ENCODE data around the gene CCL20.

CCL20 gene

GRCh38 chr2:227848146-227848545 lies 34.5 kb downstream of the CCL20 start:
- DNase-seq, result no peak
- Histone ChIP-seq H4K12ac (ENCODE audit: low read depth, low read length) (no peak overlapping the region), H3K36me3 (ENCODE audit: control insufficient read depth in 1 of 2, insufficient read depth in 2 of 2, low read length in 2 of 2) (no peaks in the 10 kb centered on the region), H2AK5ac (ENCODE audit: low read length) (no peak overlapping the region), H3K79me2 (ENCODE audit: control insufficient read depth, insufficient read depth, low read length, poor library complexity) (no peaks in the 10 kb centered on the region), H4K8ac (ENCODE audit: low read depth, low read length) (no peak overlapping the region), H3K27me3 (ENCODE audit: insufficient read depth, low read length) (no peaks in the 10 kb centered on the region), H3K14ac (ENCODE audit: low read length) (no peak overlapping the region), H3K18ac (ENCODE audit: low read length) (no peak overlapping the region), H3K4me3 (ENCODE audit: low read depth, low read length) (no peak overlapping the region), H3K4me2 (ENCODE audit: low read length) (no peak overlapping the region), H2AFZ (ENCODE audit: insufficient read depth, low read length, poor library complexity) (no peak overlapping the region), H2BK12ac (ENCODE audit: low read length) (no peak overlapping the region), H3K79me1 (ENCODE audit: low read length) (no peaks in the 10 kb centered on the region), H3K4me1 (ENCODE audit: control insufficient read depth in 1 of 2, insufficient read depth in 2 of 2, low read length in 2 of 2) (peaks cover 0 to 2% of the 10 kb centered on the region in 2 experiments), H3K23ac (ENCODE audit: low read length) (no peak overlapping the region), H2BK120ac (ENCODE audit: insufficient read depth, low read length, poor library complexity) (no peak overlapping the region), H3K4ac (ENCODE audit: low read depth, low read length) (no peak overlapping the region), H4K91ac (ENCODE audit: low read depth, low read length) (no peak overlapping the region), H3K9me3 (ENCODE audit: insufficient read depth, low read depth, low read length) (no peaks in the 10 kb centered on the region), H3K27ac (ENCODE audit: low read depth, low read length) (no peak overlapping the region), H3K9ac (ENCODE audit: low read length) (no peak overlapping the region), H2BK5ac (ENCODE audit: low read depth, low read length, poor library complexity) (no peak overlapping the region)
- no CpG with 5 or more reads among the region's 3 CpGs for WGBS (ENCODE audit: extremely low coverage, insufficient coverage, insufficient read length)

GRCh38 chr2:227848586-227848985 lies 34.9 kb downstream of the CCL20 start:
- Histone ChIP-seq H3K23ac (ENCODE audit: low read length) (no peak overlapping the region), H4K91ac (ENCODE audit: low read depth, low read length) (no peak overlapping the region), H3K9ac (ENCODE audit: low read length) (no peak overlapping the region), H2AK5ac (ENCODE audit: low read length) (no peak overlapping the region), H3K27ac (ENCODE audit: low read depth, low read length) (no peak overlapping the region), H3K4me3 (ENCODE audit: low read depth, low read length) (no peak overlapping the region), H3K18ac (ENCODE audit: low read length) (no peak overlapping the region), H3K14ac (ENCODE audit: low read length) (no peak overlapping the region), H4K8ac (ENCODE audit: low read depth, low read length) (no peak overlapping the region), H2BK5ac (ENCODE audit: low read depth, low read length, poor library complexity) (no peak overlapping the region), H3K79me2 (ENCODE audit: control insufficient read depth, insufficient read depth, low read length, poor library complexity) (no peaks in the 10 kb centered on the region), H3K36me3 (ENCODE audit: control insufficient read depth in 1 of 2, insufficient read depth in 2 of 2, low read length in 2 of 2) (no peaks in the 10 kb centered on the region), H3K4ac (ENCODE audit: low read depth, low read length) (no peak overlapping the region), H2BK120ac (ENCODE audit: insufficient read depth, low read length, poor library complexity) (no peak overlapping the region), H3K4me1 (ENCODE audit: control insufficient read depth in 1 of 2, insufficient read depth in 2 of 2, low read length in 2 of 2) (peaks cover 0 to 2% of the 10 kb centered on the region in 2 experiments), H3K4me2 (ENCODE audit: low read length) (no peak overlapping the region), H3K79me1 (ENCODE audit: low read length) (no peaks in the 10 kb centered on the region), H2AFZ (ENCODE audit: insufficient read depth, low read length, poor library complexity) (no peak overlapping the region), H3K27me3 (ENCODE audit: insufficient read depth, low read length) (no peaks in the 10 kb centered on the region), H3K9me3 (ENCODE audit: insufficient read depth, low read depth, low read length) (no peaks in the 10 kb centered on the region), H4K12ac (ENCODE audit: low read depth, low read length) (no peak overlapping the region), H2BK12ac (ENCODE audit: low read length) (no peak overlapping the region)
- peak in 1 of 2 donors; percentile 50 for DNase-seq
- no CpG with 5 or more reads among the region's 4 CpGs for WGBS (ENCODE audit: extremely low coverage, insufficient coverage, insufficient read length)

- Histone ChIP-seq H2BK120ac (ENCODE audit: insufficient read depth, low read length, poor library complexity) (no peak overlapping the region), H3K79me2 (ENCODE audit: control insufficient read depth, insufficient read depth, low read length, poor library complexity) (no peaks in the 10 kb centered on the region), H2BK12ac (ENCODE audit: low read length) (no peak overlapping the region), H4K8ac (ENCODE audit: low read depth, low read length) (no peak overlapping the region), H3K23ac (ENCODE audit: low read length) (no peak overlapping the region), H3K4me2 (ENCODE audit: low read length) (no peak overlapping the region), H3K9ac (ENCODE audit: low read length) (no peak overlapping the region), H3K36me3 (ENCODE audit: control insufficient read depth in 1 of 2, insufficient read depth in 2 of 2, low read length in 2 of 2) (no peaks in the 10 kb centered on the region), H3K4ac (ENCODE audit: low read depth, low read length) (no peak overlapping the region), H3K9me3 (ENCODE audit: insufficient read depth, low read depth, low read length) (no peaks in the 10 kb centered on the region), H3K79me1 (ENCODE audit: low read length) (no peaks in the 10 kb centered on the region), H4K12ac (ENCODE audit: low read depth, low read length) (no peak overlapping the region), H3K18ac (ENCODE audit: low read length) (no peak overlapping the region), H3K4me1 (ENCODE audit: control insufficient read depth in 1 of 2, insufficient read depth in 2 of 2, low read length in 2 of 2) (peaks cover 0 to 2% of the 10 kb centered on the region in 2 experiments), H3K27me3 (ENCODE audit: insufficient read depth, low read length) (no peaks in the 10 kb centered on the region), H3K27ac (ENCODE audit: low read depth, low read length) (no peak overlapping the region), H2BK5ac (ENCODE audit: low read depth, low read length, poor library complexity) (no peak overlapping the region), H3K14ac (ENCODE audit: low read length) (no peak overlapping the region), H3K4me3 (ENCODE audit: low read depth, low read length) (no peak overlapping the region), H2AK5ac (ENCODE audit: low read length) (no peak overlapping the region), H4K91ac (ENCODE audit: low read depth, low read length) (no peak overlapping the region), H2AFZ (ENCODE audit: insufficient read depth, low read length, poor library complexity) (no peak overlapping the region)
- DNase-seq, result no peak
- no CpG with 5 or more reads among the region's 1 CpG for WGBS (ENCODE audit: extremely low coverage, insufficient coverage, insufficient read length)
Measured at GRCh38 chr2:227849906-227850305, 36.3 kb downstream of the CCL20 start.

- Histone ChIP-seq H3K27me3 (ENCODE audit: insufficient read depth, low read length) (no peaks in the 10 kb centered on the region), H3K9ac (ENCODE audit: low read length) (no peak overlapping the region), H4K91ac (ENCODE audit: low read depth, low read length) (no peak overlapping the region), H3K23ac (ENCODE audit: low read length) (no peak overlapping the region), H3K4me3 (ENCODE audit: low read depth, low read length) (no peak overlapping the region), H2BK120ac (ENCODE audit: insufficient read depth, low read length, poor library complexity) (no peak overlapping the region), H3K36me3 (ENCODE audit: control insufficient read depth in 1 of 2, insufficient read depth in 2 of 2, low read length in 2 of 2) (no peaks in the 10 kb centered on the region), H3K4me2 (ENCODE audit: low read length) (no peak overlapping the region), H3K4ac (ENCODE audit: low read depth, low read length) (no peak overlapping the region), H2BK12ac (ENCODE audit: low read length) (no peak overlapping the region), H2BK5ac (ENCODE audit: low read depth, low read length, poor library complexity) (no peak overlapping the region), H3K14ac (ENCODE audit: low read length) (no peak overlapping the region), H3K79me1 (ENCODE audit: low read length) (no peaks in the 10 kb centered on the region), H3K27ac (ENCODE audit: low read depth, low read length) (no peak overlapping the region), H4K12ac (ENCODE audit: low read depth, low read length) (no peak overlapping the region), H3K79me2 (ENCODE audit: control insufficient read depth, insufficient read depth, low read length, poor library complexity) (no peaks in the 10 kb centered on the region), H3K4me1 (ENCODE audit: control insufficient read depth in 1 of 2, insufficient read depth in 2 of 2, low read length in 2 of 2) (peaks cover 0 to 2% of the 10 kb centered on the region in 2 experiments), H3K9me3 (ENCODE audit: insufficient read depth, low read depth, low read length) (no peaks in the 10 kb centered on the region), H2AK5ac (ENCODE audit: low read length) (no peak overlapping the region), H2AFZ (ENCODE audit: insufficient read depth, low read length, poor library complexity) (no peak overlapping the region), H3K18ac (ENCODE audit: low read length) (no peak overlapping the region), H4K8ac (ENCODE audit: low read depth, low read length) (no peak overlapping the region)
- no peak for DNase-seq
- WGBS (ENCODE audit: extremely low coverage, insufficient coverage, insufficient read length), result no CpG with 5 or more reads among the region's 4 CpGs
Measured at GRCh38 chr2:227853204-227853629, 39.6 kb downstream of the CCL20 start.

All from trophoblast cell (in vitro differentiated cells and primary cell).